NCI-H748 (cell line): ENCODE results near the gene OR2T10.
"Not testable (repeated sequence)": the region's sequence is repeated elsewhere in the genome, so short reads cannot be mapped to it uniquely, and the experiment has no call there.

Experiments used
- DNase-seq: peaks from one replicate; lab custom pipeline; 2025; ENCODE audit not compliant: unreplicated experiment; lab: John Stamatoyannopoulos, UW

OR2T10 gene

GRCh38 chr1:248599396-248599795 lies 1.9 kb upstream of the OR2T10 start:
- no peak for DNase-seq

DNA sequence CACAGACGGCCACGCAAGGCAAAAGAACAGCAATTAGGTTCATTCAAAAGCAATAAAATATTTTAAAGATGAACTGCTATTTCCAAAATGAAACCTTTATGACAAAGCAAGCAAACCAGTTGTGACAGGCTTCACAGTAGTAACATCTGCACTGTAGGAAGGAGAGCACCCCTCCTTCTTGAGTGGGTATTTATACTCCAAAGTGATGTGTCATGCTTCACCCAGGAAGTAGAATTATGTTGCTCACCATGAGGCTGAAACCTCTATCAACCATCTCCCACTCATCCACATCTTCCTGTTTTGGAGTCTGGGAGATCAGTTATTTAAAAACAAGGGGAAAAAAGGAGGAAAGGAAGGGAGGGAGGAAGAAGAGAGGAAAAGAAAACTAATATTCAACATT lies 885 bp downstream of the OR2T10 start:
- no peak for DNase-seq

DNA sequence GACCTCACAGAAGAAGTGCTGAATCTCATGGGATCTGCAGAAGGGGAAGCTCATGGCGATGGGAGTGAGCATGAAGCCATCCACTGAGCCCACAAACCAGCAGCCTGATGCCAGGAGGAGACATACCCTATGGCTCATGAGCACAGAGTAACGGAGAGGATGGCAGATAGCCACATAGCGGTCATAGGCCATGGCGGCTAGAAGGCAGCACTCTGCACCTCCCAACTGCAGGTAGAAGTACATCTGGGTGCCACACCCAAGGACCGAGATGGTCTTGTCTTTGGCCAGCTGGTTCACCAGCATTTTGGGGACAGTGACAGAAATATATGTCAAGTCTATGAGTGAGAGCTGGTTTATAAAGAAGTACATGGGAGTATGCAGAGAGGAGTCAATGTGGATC lies 4.3 kb downstream of the OR2T10 start:
- no peak for DNase-seq

- no peak for DNase-seq
Observed at GRCh38 chr1:248592655-248593054, 4.8 kb downstream of the OR2T10 start.

GRCh38 chr1:248590055-248590454 lies 7.4 kb downstream of the OR2T10 start:
- DNase-seq, result no peak

GRCh38 chr1:248589334-248589733 lies 8.2 kb downstream of the OR2T10 start:
- no peak for DNase-seq

GRCh38 chr1:248585266-248585665 lies 12.2 kb downstream of the OR2T10 start:
- DNase-seq, result no peak

DNA sequence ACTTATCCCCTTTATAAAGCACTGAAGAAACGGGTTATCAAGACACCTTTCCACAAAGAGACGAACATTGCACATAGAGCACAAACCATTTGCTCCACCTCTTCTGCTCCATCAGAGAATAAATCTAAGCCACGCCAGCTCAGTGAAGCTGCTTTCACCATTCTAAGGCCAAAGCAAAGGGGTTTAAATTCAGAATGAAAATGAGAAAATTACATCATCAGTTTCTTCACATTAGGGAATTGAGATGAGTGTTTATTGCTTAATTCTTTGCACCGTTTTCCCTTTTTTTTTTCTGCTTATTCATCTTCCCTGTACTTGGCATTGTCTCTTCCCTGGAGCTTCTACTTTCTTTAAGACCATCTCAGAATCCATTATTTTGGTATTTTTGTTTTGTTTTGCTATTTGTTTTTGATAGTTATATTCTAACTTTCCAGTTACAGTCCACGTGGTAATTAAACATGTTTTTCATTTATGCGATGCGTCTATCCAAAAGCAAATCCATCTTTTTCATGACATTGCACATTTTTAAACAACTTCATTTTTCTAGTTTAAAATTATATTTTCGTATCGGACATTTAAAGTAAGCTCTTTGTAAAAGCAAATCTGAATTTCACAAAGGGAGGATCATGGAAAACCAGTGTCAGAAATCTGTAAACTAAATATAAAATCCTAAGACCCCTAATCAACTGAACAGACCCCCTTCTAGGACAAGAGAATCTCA lies 21.1 kb downstream of the OR2T10 start:
- no peak for DNase-seq

DNA sequence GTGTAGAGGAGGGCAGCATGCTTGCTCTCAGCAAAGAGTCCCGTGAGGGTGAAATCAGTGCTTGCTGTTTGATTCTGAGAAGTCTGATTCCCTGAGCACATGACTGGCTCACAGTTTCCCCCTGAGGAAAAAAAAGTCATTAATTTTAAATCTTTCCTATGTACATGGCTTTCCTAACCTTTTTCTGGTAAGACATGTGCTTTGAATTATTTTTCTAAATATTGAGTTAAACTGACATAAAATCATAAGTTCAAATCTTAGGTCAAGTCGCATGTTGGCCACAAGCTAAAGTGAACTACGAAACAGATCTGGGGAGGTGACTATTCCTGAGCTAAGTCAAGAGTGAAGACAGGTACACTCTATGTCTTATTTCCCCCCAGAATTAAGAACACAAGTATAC lies 22.8 kb downstream of the OR2T10 start, which contains the start of gene OR2T34:
OR2T34 (minus strand) TSS at position 101 of the 400 bp plus-strand sequence; CDS start at position 101, 0 bp downstream.
- not testable (repeated sequence) for DNase-seq

GRCh38 chr1:248573856-248574255 lies 23.6 kb downstream of the OR2T10 start:
- not testable (repeated sequence) for DNase-seq

GRCh38 chr1:248572049-248572448 lies 25.5 kb downstream of the OR2T10 start:
- DNase-seq, result not testable (repeated sequence)

DNA sequence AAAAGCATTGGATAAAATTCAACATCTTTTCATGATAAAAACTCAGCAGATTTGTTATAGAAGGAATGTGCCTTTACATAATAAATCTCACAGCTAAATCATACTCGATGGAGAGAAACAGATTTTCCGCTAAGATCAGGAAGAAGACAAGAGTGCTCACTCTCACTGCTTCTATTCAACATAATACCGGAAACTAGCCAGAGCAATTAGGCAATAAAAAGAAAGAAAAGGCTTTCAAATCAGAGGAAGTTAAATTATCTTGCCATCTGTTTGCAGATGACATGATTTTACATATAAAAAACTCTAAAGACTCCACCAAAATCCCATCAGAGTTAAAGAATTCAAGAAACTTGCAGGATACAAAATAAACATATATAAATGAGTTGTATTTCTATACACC lies 26.7 kb downstream of the OR2T10 start:
- DNase-seq, result not testable (repeated sequence)

GRCh38 chr1:248569049-248569448 lies 28.5 kb downstream of the OR2T10 start:
- DNase-seq, result not testable (repeated sequence)

GRCh38 chr1:248565530-248566373 lies 31.7 kb downstream of the OR2T10 start:
- DNase-seq, result not testable (repeated sequence)

GRCh38 chr1:248562672-248563071 lies 34.8 kb downstream of the OR2T10 start, which contains the start of gene OR2T29:
OR2T29 (minus strand) TSS chr1:248562772; CDS start chr1:248559491, 3,281 bp downstream.
- DNase-seq, result not testable (repeated sequence)

GRCh38 chr1:248551027-248551426 lies 46.5 kb downstream of the OR2T10 start:
- DNase-seq, result not testable (repeated sequence)

DNA sequence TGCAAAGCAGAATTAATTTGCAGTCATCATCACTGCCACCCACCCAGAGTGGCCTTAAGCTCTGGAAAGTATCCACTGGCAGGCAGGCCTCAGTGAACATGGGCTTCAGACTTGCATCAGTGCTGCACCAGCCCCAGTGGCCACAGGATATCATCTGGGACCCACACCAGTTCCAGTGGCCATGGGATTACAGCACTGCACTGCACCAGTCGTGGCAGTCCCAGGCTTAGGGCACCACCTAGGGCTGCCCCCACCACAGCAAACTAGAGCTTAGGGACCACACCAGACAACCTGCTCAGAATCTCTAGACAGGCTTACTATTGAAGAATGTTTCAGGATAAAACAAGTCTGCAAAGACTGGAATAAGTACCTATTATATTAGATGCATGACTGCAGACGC lies 50.1 kb downstream of the OR2T10 start:
- not testable (repeated sequence) for DNase-seq
